ENCODE results near the gene BLVRB.

DNA sequence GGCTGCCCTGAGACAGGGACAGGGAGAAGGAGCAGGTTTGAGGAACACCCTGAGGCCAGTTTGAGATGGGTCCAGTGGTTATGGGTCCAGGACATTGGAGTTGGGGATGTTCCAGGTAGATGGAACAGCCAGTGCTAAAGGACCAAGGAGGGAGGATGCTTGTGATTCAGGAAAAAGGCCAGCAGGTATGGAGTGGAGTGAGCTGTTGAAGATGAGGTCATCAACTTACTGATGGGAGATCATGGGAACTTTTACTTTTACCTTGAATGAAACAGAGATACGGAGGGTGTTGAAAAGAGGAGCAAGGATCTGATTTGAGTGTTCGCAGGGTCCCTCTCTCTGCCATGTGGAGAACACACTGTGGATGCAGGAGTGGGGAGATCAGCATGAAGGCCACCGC lies 26.7 kb upstream of the BLVRB start:
- TF ChIP-seq, protein P1, sequence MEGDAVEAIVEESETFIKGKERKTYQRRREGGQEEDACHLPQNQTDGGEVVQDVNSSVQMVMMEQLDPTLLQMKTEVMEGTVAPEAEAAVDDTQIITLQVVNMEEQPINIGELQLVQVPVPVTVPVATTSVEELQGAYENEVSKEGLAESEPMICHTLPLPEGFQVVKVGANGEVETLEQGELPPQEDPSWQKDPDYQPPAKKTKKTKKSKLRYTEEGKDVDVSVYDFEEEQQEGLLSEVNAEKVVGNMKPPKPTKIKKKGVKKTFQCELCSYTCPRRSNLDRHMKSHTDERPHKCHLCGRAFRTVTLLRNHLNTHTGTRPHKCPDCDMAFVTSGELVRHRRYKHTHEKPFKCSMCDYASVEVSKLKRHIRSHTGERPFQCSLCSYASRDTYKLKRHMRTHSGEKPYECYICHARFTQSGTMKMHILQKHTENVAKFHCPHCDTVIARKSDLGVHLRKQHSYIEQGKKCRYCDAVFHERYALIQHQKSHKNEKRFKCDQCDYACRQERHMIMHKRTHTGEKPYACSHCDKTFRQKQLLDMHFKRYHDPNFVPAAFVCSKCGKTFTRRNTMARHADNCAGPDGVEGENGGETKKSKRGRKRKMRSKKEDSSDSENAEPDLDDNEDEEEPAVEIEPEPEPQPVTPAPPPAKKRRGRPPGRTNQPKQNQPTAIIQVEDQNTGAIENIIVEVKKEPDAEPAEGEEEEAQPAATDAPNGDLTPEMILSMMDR (IDR thresholded peaks at IDR 0.05) = no peak
- TF ChIP-seq, protein P2, sequence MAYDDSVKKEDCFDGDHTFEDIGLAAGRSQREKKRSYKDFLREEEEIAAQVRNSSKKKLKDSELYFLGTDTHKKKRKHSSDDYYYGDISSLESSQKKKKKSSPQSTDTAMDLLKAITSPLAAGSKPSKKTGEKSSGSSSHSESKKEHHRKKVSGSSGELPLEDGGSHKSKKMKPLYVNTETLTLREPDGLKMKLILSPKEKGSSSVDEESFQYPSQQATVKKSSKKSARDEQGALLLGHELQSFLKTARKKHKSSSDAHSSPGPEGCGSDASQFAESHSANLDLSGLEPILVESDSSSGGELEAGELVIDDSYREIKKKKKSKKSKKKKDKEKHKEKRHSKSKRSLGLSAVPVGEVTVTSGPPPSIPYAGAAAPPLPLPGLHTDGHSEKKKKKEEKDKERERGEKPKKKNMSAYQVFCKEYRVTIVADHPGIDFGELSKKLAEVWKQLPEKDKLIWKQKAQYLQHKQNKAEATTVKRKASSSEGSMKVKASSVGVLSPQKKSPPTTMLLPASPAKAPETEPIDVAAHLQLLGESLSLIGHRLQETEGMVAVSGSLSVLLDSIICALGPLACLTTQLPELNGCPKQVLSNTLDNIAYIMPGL (CRISPR knock-in tag; IDR thresholded peaks at IDR 0.05; ENCODE audit: borderline replicate concordance) = no peak
- TF ChIP-seq, protein P3, sequence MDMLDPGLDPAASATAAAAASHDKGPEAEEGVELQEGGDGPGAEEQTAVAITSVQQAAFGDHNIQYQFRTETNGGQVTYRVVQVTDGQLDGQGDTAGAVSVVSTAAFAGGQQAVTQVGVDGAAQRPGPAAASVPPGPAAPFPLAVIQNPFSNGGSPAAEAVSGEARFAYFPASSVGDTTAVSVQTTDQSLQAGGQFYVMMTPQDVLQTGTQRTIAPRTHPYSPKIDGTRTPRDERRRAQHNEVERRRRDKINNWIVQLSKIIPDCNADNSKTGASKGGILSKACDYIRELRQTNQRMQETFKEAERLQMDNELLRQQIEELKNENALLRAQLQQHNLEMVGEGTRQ (IDR thresholded peaks at IDR 0.05) = no peak
- TF ChIP-seq POLR2A (IDR thresholded peaks at IDR 0.05; ENCODE audit: low read length) = no peak

Data from A549 (cell line).